Central memory CD8-positive, alpha-beta T cell (primary cell): ENCODE data around the gene ANKRD39.

Source experiments
- ATAC-seq: fragments of 150-1000 bp; cut with Tn5 transposase; replicated peaks from 2 replicates; pipeline ENCODE4 v1.10.0; 2022; ENCODE audit warnings: mild to moderate bottlenecking, moderate FRiP score, moderate number of reproducible peaks; ENCODE audit not compliant: poor library complexity, severe bottlenecking; ENCODE audit errors: extremely low read depth
- DNase-seq, 2 donors: peaks; one replicate each; pipeline ENCODE4 v3.0.0; 2021; ENCODE audit warnings: low spot score in 2 of 2
- H3K27ac Mint-ChIP-seq: one replicate; pipeline ENCODE4 v1.8.0; 2022; ENCODE audit warnings: low read depth, mild to moderate bottlenecking, moderate library complexity, mixed read lengths
- H3K27me3 Mint-ChIP-seq: one replicate; pipeline ENCODE4 v1.8.0; 2022; ENCODE audit warnings: mixed read lengths
- H3K36me3 Mint-ChIP-seq: one replicate; pipeline ENCODE4 v1.8.0; 2022; ENCODE audit warnings: mild to moderate bottlenecking, moderate library complexity, mixed read lengths; ENCODE audit not compliant: insufficient read depth
- H3K4me1 Mint-ChIP-seq: one replicate; pipeline ENCODE4 v1.8.0; 2022; ENCODE audit warnings: mixed read lengths
- H3K4me3 Mint-ChIP-seq: one replicate; pipeline ENCODE4 v1.8.0; 2022; ENCODE audit warnings: mild to moderate bottlenecking, moderate library complexity, mixed read lengths
- H3K9me3 Mint-ChIP-seq: one replicate; pipeline ENCODE4 v1.8.0; 2022; ENCODE audit warnings: mixed read lengths

Gene ANKRD39

DNA sequence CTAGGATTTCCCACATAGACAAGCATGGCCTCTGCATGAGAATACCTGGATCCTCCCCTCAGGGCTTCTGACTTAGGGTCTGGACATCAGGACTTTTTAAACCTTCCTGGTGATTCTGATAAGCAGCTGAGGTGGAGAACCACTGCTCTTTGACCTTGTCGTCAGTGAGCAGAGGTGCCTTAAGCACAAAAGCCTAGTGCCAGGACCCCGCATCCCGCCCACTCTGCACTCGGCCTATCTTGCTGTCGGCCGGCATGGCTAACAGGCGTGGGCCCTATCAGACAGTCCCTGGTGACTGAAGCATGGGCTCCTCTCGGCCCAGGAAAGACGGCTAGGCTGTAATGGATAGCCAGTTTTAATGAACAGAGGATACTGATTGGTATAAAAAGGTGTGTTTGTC lies 20.2 kb downstream of the ANKRD39 start:
- Mint-ChIP-seq H3K27me3 (no peaks in the 10 kb centered on the region), H3K9me3 (no peaks in the 10 kb centered on the region), H3K36me3 (peaks cover 25% of the 10 kb centered on the region), H3K4me1 (peaks cover 15% of the 10 kb centered on the region), H3K27ac (no peak overlapping the region), H3K4me3 (no peak overlapping the region)
- ATAC-seq (no peak), DNase-seq (no peak)

DNA sequence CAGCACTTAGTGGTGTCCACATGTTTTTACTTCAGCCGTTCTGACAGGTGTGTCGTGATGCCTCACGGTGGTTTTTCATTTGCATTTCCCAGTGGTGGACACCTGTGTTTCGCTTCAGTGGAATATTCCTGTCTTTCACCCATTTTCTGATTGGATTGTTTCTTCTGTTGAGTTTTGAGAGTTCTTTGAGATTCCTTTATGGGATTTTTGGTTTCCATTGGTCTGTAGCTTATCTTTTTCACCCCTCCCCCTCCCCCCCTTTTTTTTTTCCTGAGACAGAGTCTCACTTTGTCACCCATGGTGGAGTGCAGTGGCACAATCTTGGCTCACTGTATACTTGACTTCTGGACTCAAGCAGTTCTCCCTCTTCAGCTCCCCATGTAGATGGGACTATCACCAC lies 22.0 kb downstream of the ANKRD39 start:
- no peak for DNase-seq
- Mint-ChIP-seq H3K27ac (no peak overlapping the region), H3K4me3 (no peak overlapping the region), H3K4me1 (peaks cover 14% of the 10 kb centered on the region), H3K36me3 (peaks cover 37% of the 10 kb centered on the region), H3K27me3 (no peaks in the 10 kb centered on the region), H3K9me3 (no peaks in the 10 kb centered on the region)
- no peak for ATAC-seq

- DNase-seq = no peak
- Mint-ChIP-seq H3K9me3 (no peaks in the 10 kb centered on the region), H3K4me1 (no peaks in the 10 kb centered on the region), H3K27ac (no peak overlapping the region), H3K36me3 (peaks cover 55% of the 10 kb centered on the region), H3K27me3 (no peaks in the 10 kb centered on the region), H3K4me3 (no peak overlapping the region)
- ATAC-seq = no peak
Measured at GRCh38 chr2:96832754-96833507, 24.9 kb downstream of the ANKRD39 start.

DNA sequence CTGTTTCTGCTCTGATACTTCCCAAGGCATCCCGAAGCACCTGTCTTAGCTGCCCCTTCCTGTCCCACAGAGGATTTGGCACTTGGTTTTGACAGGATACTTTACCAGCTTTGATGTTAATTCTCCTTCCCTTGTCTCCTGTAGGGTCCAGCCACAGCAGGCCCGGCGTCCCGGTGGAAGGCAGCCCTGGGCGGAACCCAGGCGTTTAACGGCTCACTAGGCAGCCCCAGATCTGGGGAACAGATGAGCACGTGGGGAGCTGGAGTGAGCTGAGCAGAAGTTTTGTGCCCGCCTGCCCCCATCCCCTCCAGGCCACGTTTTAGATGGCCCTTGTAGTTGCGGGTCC lies 25.4 kb downstream of the ANKRD39 start:
- Mint-ChIP-seq H3K36me3 (peaks cover 60% of the 10 kb centered on the region), H3K4me3 (no peak overlapping the region), H3K4me1 (no peaks in the 10 kb centered on the region), H3K27ac (no peak overlapping the region), H3K27me3 (no peaks in the 10 kb centered on the region), H3K9me3 (no peaks in the 10 kb centered on the region)
- no peak for ATAC-seq
- DNase-seq = no peak

GRCh38 chr2:96831679-96832078 lies 26.1 kb downstream of the ANKRD39 start:
- Mint-ChIP-seq H3K27me3 (no peaks in the 10 kb centered on the region), H3K4me3 (no peak overlapping the region), H3K27ac (no peak overlapping the region), H3K36me3 (peaks cover 65% of the 10 kb centered on the region), H3K9me3 (no peaks in the 10 kb centered on the region), H3K4me1 (no peaks in the 10 kb centered on the region)
- ATAC-seq (no peak), DNase-seq (no peak)

GRCh38 chr2:96830044-96830562 lies 27.7 kb downstream of the ANKRD39 start:
- no peak for ATAC-seq
- no peak for DNase-seq
- Mint-ChIP-seq H3K27me3 (no peaks in the 10 kb centered on the region), H3K4me1 (no peaks in the 10 kb centered on the region), H3K27ac (no peak overlapping the region), H3K9me3 (no peaks in the 10 kb centered on the region), H3K36me3 (peaks cover 70% of the 10 kb centered on the region), H3K4me3 (no peak overlapping the region)

DNA sequence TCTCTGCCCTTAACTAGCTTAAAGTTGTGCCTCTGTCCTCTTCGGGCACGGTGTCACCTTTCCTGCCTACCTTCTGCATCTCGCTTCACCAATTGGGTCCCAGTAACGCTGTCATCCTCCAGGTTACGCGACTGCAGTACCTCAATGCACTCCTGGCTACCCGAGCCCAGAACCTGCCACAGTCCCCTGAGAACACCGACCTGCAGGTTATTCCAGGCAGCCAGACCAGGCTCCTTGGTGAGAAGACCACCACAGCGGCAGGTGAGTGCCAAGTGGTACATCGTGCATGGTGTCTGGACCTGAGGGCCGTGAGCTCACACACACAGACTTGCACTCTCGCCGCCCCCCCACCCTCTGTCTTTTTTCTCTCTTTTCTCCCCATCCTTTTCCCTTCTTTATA lies 28.9 kb downstream of the ANKRD39 start:
- ATAC-seq (no peak), DNase-seq (no peak)
- Mint-ChIP-seq H3K9me3 (no peaks in the 10 kb centered on the region), H3K4me3 (no peak overlapping the region), H3K27ac (no peak overlapping the region), H3K36me3 (peaks cover 66% of the 10 kb centered on the region), H3K27me3 (no peaks in the 10 kb centered on the region), H3K4me1 (no peaks in the 10 kb centered on the region)

DNA sequence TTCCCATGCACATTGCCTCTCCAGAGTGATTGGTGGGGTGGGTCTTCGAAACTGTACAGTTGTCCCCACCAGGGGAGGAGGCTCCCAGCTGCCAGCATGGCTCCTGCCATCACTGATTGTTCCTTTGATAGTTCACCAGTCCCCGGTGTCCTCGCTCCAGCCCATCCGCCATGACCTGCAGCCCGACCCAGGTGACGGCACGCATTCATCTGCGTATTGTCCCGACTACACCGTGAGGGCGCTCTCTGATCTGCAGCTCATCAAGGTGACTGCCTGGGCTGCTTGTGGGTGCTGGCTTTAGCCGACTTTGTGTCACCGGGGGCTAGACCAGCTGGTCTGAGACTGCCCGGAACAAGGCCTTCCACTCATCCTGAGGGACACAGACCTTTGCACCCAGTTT lies 29.4 kb downstream of the ANKRD39 start:
- H3K4me3 Mint-ChIP-seq = no peak overlapping the region
- no peaks in the 10 kb centered on the region for H3K9me3 Mint-ChIP-seq
- DNase-seq = no peak
- no peaks in the 10 kb centered on the region for H3K4me1 Mint-ChIP-seq
- H3K27ac Mint-ChIP-seq = no peak overlapping the region
- H3K36me3 Mint-ChIP-seq = peaks cover 66% of the 10 kb centered on the region
- no peaks in the 10 kb centered on the region for H3K27me3 Mint-ChIP-seq
- no peak for ATAC-seq

GRCh38 chr2:96826546-96827278 lies 31.1 kb downstream of the ANKRD39 start:
- peaks cover 61% of the 10 kb centered on the region for H3K36me3 Mint-ChIP-seq

DNA sequence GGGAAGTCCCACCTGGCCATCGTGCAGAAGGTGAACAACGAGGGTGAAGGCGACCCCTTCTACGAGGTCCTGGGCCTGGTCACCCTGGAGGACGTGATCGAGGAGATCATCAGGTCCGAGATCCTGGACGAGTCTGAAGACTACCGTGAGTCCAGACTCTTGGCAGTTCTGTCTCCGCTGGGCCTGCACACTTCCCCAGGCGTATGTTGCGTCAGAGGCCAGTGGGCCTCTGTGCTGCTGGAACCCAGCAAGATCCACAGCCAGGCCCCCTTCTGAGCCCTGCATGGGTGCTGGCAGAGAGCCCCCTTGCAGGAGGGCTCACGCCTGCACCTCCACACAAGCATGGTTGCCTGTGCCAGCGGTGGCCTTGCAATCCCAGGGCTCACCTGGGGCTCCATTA lies 32.8 kb downstream of the ANKRD39 start:
- peaks cover 52% of the 10 kb centered on the region for H3K36me3 Mint-ChIP-seq
- no peak overlapping the region for H3K27ac Mint-ChIP-seq
- DNase-seq = no peak
- H3K27me3 Mint-ChIP-seq = no peaks in the 10 kb centered on the region
- H3K4me1 Mint-ChIP-seq = peaks cover 15% of the 10 kb centered on the region
- H3K9me3 Mint-ChIP-seq = no peaks in the 10 kb centered on the region
- no peak for ATAC-seq
- no peak overlapping the region for H3K4me3 Mint-ChIP-seq

More at GRCh38 chr2:96826546-96827278, 31.1 kb downstream of the ANKRD39 start:
- H3K27ac Mint-ChIP-seq = no peak overlapping the region
- H3K4me1 Mint-ChIP-seq = no peaks in the 10 kb centered on the region
- no peaks in the 10 kb centered on the region for H3K27me3 Mint-ChIP-seq
- ATAC-seq (no peak), DNase-seq (no peak)
- H3K9me3 Mint-ChIP-seq = no peaks in the 10 kb centered on the region
- H3K4me3 Mint-ChIP-seq = no peak overlapping the region

GRCh38 chr2:96824079-96824870 lies 33.5 kb downstream of the ANKRD39 start:
- no peak for DNase-seq
- H3K9me3 Mint-ChIP-seq = no peaks in the 10 kb centered on the region
- no peak for ATAC-seq
- H3K27ac Mint-ChIP-seq = no peak overlapping the region
- H3K36me3 Mint-ChIP-seq = peaks cover 47% of the 10 kb centered on the region
- H3K4me1 Mint-ChIP-seq = peaks cover 22% of the 10 kb centered on the region
- H3K4me3 Mint-ChIP-seq = no peak overlapping the region
- no peaks in the 10 kb centered on the region for H3K27me3 Mint-ChIP-seq

- Mint-ChIP-seq H3K36me3 (peaks cover 37% of the 10 kb centered on the region), H3K4me1 (peaks cover 33% of the 10 kb centered on the region), H3K9me3 (no peaks in the 10 kb centered on the region), H3K27me3 (no peaks in the 10 kb centered on the region), H3K27ac (no peak overlapping the region), H3K4me3 (no peak overlapping the region)
- ATAC-seq = no peak
- no peak for DNase-seq
Measured at GRCh38 chr2:96823198-96823597, 34.6 kb downstream of the ANKRD39 start.
